ENCODE measurements around the gene FAM200A.
"Not testable (repeated sequence)": the region's sequence is repeated elsewhere in the genome, so short reads cannot be mapped to it uniquely, and the experiment has no call there.

Gene FAM200A

DNA sequence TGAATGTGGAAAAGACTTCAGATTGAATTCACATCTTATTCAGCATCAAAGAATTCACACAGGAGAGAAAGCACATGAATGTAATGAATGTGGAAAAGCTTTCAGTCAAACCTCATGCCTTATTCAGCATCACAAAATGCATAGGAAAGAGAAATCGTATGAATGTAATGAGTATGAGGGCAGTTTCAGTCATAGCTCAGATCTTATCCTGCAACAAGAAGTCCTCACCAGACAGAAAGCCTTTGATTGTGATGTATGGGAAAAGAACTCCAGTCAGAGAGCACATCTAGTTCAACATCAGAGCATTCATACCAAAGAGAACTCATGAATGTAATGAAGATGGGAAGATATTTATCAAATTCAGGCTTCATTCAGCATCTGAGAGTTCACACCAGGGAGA, 21.3 kb upstream of the FAM200A start:
- Histone ChIP-seq H3K36me3 (replicated peaks; ENCODE audit: insufficient read depth, low read length) (no peaks in the 10 kb centered on the region), H4K20me1 (ENCODE audit: insufficient read depth, low read length) (no peaks in the 10 kb centered on the region), H3K27ac (ENCODE audit: low read length) (no peak overlapping the region), H3K4me1 (ENCODE audit: low read length) (peaks cover 13% of the 10 kb centered on the region), H3K4me2 (ENCODE audit: low read depth, low read length) (no peak overlapping the region), H3K27me3 (replicated peaks; ENCODE audit: insufficient read depth, low read length) (no peaks in the 10 kb centered on the region), H3K9me3 (replicated peaks; ENCODE audit: insufficient read depth, low read length) (no peaks in the 10 kb centered on the region), H3K4me3 (ENCODE audit: low read length) (no peak overlapping the region), H2AFZ (ENCODE audit: low read length) (no peak overlapping the region), H3K9ac (ENCODE audit: low read length) (no peak overlapping the region), H3K9me2 (replicated peaks; ENCODE audit: insufficient read depth, low read length) (no peaks in the 10 kb centered on the region), H3K79me2 (ENCODE audit: low read length) (no peaks in the 10 kb centered on the region), H3F3A (ENCODE audit: insufficient read depth, low read length) (peaks cover 14% of the 10 kb centered on the region)
- TF ChIP-seq, protein P1, sequence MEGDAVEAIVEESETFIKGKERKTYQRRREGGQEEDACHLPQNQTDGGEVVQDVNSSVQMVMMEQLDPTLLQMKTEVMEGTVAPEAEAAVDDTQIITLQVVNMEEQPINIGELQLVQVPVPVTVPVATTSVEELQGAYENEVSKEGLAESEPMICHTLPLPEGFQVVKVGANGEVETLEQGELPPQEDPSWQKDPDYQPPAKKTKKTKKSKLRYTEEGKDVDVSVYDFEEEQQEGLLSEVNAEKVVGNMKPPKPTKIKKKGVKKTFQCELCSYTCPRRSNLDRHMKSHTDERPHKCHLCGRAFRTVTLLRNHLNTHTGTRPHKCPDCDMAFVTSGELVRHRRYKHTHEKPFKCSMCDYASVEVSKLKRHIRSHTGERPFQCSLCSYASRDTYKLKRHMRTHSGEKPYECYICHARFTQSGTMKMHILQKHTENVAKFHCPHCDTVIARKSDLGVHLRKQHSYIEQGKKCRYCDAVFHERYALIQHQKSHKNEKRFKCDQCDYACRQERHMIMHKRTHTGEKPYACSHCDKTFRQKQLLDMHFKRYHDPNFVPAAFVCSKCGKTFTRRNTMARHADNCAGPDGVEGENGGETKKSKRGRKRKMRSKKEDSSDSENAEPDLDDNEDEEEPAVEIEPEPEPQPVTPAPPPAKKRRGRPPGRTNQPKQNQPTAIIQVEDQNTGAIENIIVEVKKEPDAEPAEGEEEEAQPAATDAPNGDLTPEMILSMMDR (IDR thresholded peaks at IDR 0.05; ENCODE audit: low read length) = no peak
- no peak for TF ChIP-seq EZH2 (optimal IDR thresholded peaks at IDR 0.05; ENCODE audit: low read depth, low read length)
- TF ChIP-seq EZH2phosphoT487 (IDR thresholded peaks at IDR 0.05; ENCODE audit: low read length) = no peak
- no peak for DNase-seq

DNA sequence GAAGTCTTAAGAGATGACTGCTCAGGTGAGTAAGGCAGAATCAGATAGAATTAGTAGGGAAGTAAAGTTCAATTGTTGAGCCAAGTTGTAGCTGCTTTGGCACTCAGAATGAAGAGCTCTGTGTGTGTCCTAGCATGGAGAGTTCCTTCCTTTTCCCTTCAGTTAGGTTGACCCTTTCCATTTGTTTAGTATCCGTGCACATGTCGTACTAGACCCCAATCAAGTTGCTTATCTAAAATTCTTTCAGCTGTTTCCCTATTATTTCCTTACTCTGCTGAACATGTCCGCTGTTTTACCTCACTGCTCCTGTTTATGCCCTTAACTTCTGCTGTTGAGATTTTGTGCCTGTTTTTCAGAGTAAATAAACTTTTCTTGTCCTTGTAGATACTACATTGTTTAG, 19.9 kb upstream of the FAM200A start:
- Histone ChIP-seq H3K4me3 (ENCODE audit: low read length) (no peak overlapping the region), H3K27me3 (replicated peaks; ENCODE audit: insufficient read depth, low read length) (no peaks in the 10 kb centered on the region), H3K4me2 (ENCODE audit: low read depth, low read length) (no peak overlapping the region), H3K9me2 (replicated peaks; ENCODE audit: insufficient read depth, low read length) (no peaks in the 10 kb centered on the region), H3K9me3 (replicated peaks; ENCODE audit: insufficient read depth, low read length) (no peaks in the 10 kb centered on the region), H2AFZ (ENCODE audit: low read length) (no peak overlapping the region), H3K9ac (ENCODE audit: low read length) (no peak overlapping the region), H3F3A (ENCODE audit: insufficient read depth, low read length) (no peaks in the 10 kb centered on the region), H3K36me3 (replicated peaks; ENCODE audit: insufficient read depth, low read length) (no peaks in the 10 kb centered on the region), H4K20me1 (ENCODE audit: insufficient read depth, low read length) (no peaks in the 10 kb centered on the region), H3K79me2 (ENCODE audit: low read length) (no peaks in the 10 kb centered on the region), H3K4me1 (ENCODE audit: low read length) (no peaks in the 10 kb centered on the region), H3K27ac (ENCODE audit: low read length) (no peak overlapping the region)
- TF ChIP-seq, protein P1 (IDR thresholded peaks at IDR 0.05; ENCODE audit: low read length) = no peak
- no peak for TF ChIP-seq EZH2phosphoT487 (IDR thresholded peaks at IDR 0.05; ENCODE audit: low read length)
- DNase-seq = no peak

DNA sequence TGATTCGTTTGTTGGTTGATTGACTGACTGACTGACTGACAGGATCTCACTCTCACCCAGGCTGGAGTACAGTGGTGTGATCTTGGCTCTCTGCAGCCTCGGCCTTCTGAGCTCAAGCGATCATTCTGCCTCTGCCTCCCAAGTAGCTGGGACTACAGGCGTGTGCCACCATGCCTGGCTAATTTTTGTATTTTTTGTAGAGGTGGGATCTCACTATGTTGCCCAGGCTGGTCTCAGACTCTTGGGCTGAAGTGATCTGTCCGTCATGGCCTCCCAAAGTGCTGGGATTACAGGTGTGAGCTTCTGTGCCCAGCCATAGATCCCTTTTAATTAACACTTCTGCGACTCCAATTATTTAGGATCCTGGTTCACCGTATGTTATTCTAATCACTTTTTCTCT, 16.9 kb upstream of the FAM200A start:
- H3K9me2 ChIP-seq (replicated peaks; ENCODE audit: insufficient read depth, low read length); H4K20me1 ChIP-seq (ENCODE audit: insufficient read depth, low read length); H3K27ac ChIP-seq (ENCODE audit: low read length); H3K27me3 ChIP-seq (replicated peaks; ENCODE audit: insufficient read depth, low read length); H3K36me3 ChIP-seq (replicated peaks; ENCODE audit: insufficient read depth, low read length); H3K4me2 ChIP-seq (ENCODE audit: low read depth, low read length); H3K9ac ChIP-seq (ENCODE audit: low read length); H3F3A ChIP-seq (ENCODE audit: insufficient read depth, low read length); DNase-seq; H3K79me2 ChIP-seq (ENCODE audit: low read length); H3K4me1 ChIP-seq (ENCODE audit: low read length); H2AFZ ChIP-seq (ENCODE audit: low read length); H3K9me3 ChIP-seq (replicated peaks; ENCODE audit: insufficient read depth, low read length); H3K4me3 ChIP-seq (ENCODE audit: low read length): not testable (repeated sequence)

DNA sequence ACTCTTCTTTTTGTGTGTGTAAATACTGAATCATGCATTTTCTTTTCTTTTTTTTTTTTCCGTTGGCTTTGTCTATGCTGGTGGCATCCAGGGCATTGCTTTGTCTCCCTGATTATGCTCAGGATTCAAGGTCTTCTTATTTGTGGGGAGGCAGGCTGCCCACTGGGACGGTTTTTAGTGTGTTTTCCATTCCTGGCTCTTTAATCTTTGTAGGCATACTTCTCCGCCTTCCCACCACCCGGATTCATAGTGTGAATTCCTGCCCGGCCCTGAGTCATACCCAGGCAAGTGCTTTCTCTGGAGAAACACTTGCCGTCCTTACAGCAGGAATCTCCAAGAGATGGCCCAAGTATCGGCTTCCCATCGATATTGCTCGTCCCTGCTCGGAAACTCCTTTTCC, 11.7 kb upstream of the FAM200A start:
- no peak overlapping the region for H3K4me2 ChIP-seq (ENCODE audit: low read depth, low read length)
- H3K36me3 ChIP-seq (replicated peaks; ENCODE audit: insufficient read depth, low read length) = no peaks in the 10 kb centered on the region
- H3K4me1 ChIP-seq (ENCODE audit: low read length) = no peaks in the 10 kb centered on the region
- TF ChIP-seq EZH2 (optimal IDR thresholded peaks at IDR 0.05; ENCODE audit: low read depth, low read length) (no peak), EZH2phosphoT487 (IDR thresholded peaks at IDR 0.05; ENCODE audit: low read length) (no peak)
- TF ChIP-seq, protein P1 (IDR thresholded peaks at IDR 0.05; ENCODE audit: low read length) = no peak
- no peaks in the 10 kb centered on the region for H3K9me3 ChIP-seq (replicated peaks; ENCODE audit: insufficient read depth, low read length)
- no peaks in the 10 kb centered on the region for H4K20me1 ChIP-seq (ENCODE audit: insufficient read depth, low read length)
- no peak overlapping the region for H3K27ac ChIP-seq (ENCODE audit: low read length)
- no peaks in the 10 kb centered on the region for H3K9me2 ChIP-seq (replicated peaks; ENCODE audit: insufficient read depth, low read length)
- H3K9ac ChIP-seq (ENCODE audit: low read length) = no peak overlapping the region
- H2AFZ ChIP-seq (ENCODE audit: low read length) = no peak overlapping the region
- H3K27me3 ChIP-seq (replicated peaks; ENCODE audit: insufficient read depth, low read length) = no peaks in the 10 kb centered on the region
- H3K79me2 ChIP-seq (ENCODE audit: low read length) = no peaks in the 10 kb centered on the region
- H3K4me3 ChIP-seq (ENCODE audit: low read length) = no peak overlapping the region
- H3F3A ChIP-seq (ENCODE audit: insufficient read depth, low read length) = no peaks in the 10 kb centered on the region
- no peak for DNase-seq

Data from MM.1S (cell line).